Measurements from ENCODE around the gene ARHGAP45. TPM values are rescaled to one million over a fixed set of nuclear protein-coding genes. Genes with fewer than 3 reads are reported as not detected.
A peak's percentile ranks its signal among the peaks of the same experiment; 100 is the strongest.
"Not testable (repeated sequence)": the region's sequence is repeated elsewhere in the genome, so short reads cannot be mapped to it uniquely, and the experiment has no call there.

Gene ARHGAP45, protein sequence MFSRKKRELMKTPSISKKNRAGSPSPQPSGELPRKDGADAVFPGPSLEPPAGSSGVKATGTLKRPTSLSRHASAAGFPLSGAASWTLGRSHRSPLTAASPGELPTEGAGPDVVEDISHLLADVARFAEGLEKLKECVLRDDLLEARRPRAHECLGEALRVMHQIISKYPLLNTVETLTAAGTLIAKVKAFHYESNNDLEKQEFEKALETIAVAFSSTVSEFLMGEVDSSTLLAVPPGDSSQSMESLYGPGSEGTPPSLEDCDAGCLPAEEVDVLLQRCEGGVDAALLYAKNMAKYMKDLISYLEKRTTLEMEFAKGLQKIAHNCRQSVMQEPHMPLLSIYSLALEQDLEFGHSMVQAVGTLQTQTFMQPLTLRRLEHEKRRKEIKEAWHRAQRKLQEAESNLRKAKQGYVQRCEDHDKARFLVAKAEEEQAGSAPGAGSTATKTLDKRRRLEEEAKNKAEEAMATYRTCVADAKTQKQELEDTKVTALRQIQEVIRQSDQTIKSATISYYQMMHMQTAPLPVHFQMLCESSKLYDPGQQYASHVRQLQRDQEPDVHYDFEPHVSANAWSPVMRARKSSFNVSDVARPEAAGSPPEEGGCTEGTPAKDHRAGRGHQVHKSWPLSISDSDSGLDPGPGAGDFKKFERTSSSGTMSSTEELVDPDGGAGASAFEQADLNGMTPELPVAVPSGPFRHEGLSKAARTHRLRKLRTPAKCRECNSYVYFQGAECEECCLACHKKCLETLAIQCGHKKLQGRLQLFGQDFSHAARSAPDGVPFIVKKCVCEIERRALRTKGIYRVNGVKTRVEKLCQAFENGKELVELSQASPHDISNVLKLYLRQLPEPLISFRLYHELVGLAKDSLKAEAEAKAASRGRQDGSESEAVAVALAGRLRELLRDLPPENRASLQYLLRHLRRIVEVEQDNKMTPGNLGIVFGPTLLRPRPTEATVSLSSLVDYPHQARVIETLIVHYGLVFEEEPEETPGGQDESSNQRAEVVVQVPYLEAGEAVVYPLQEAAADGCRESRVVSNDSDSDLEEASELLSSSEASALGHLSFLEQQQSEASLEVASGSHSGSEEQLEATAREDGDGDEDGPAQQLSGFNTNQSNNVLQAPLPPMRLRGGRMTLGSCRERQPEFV
- total RNA-seq, result 217 TPM

DNA sequence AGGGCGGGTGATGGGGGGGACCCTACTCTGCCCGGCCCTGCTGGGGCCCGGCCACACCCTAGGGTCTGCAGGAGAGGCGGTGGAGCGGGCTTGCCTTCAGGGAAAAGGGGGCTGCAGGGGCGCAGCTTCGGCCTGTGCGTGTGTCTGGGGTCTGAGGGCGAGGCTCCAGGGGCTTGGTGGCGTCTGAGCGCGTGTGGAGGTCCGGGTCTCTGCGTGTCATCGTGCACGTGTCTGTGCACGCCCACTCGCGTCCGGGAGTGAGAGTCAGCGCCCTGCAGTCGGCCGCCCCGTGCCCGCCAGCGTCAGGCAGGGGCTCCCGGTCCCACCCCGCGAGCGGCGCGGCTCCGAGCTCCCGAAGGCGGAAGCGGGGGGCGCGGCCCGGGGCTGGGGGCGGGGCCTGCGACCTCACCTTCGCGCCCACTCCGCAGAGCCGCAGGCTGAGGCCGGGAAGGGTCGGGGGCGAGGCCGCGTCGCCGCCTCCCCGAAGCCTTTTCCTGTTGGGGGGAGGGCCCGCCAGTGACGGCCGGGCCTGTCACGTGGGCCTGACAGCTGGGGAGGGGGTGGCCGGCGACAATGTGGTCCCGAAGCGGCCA is at the start of gene ARHGAP45:
Gene ARHGAP45 (plus strand): TSS at position 420 of the 593 bp plus-strand sequence. CDS start 239 bp downstream, outside the sequence.
- peak; percentile 69 to 73 (median 69) for DNase-seq (ENCODE audit: low read depth in 2 of 3, low spot score in 2 of 3)

DNA sequence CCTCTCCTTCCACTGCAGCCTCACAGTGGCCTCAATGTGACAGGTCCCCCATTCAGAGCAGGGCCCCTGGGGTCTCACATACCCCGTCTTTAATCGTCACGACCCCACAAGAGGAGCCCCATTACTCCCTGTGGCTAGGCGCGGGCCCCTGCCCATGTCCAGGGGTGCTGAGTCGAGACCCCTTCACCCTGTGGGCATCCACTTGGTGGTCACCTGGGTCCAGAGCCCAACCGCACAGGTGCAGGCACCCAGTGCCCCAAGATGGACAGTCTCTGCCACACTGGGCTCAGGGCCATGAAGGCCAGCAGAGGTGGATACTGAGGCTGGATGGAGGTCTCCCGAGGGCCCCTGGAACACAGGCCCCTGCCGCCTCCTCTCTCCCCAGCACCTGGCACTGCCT is 49.1 kb upstream of the ARHGAP45 start:
- DNase-seq (ENCODE audit: low read depth in 2 of 3, low spot score in 2 of 3), result no peak

DNA sequence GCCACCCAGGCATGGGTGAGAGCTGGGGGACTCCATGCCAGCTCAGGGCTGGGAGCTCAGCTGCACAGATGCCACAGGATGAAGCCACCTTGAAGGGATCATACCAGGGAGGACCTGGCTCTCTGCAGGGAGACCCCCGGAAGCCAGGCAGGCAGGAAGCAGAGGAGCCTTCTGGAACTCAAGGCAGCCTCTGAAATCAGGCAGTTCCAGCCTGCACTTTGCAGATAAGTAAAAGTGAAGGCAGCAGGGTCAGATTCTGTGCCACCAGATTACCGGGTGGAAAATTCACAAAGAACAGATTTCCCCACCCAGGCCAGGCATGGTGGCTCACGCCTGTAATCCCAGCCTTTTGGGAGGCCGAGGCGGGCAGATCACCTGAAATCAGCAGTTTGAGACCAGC is 48.6 kb upstream of the ARHGAP45 start:
- no peak for DNase-seq (ENCODE audit: low read depth in 2 of 3, low spot score in 2 of 3)

DNA sequence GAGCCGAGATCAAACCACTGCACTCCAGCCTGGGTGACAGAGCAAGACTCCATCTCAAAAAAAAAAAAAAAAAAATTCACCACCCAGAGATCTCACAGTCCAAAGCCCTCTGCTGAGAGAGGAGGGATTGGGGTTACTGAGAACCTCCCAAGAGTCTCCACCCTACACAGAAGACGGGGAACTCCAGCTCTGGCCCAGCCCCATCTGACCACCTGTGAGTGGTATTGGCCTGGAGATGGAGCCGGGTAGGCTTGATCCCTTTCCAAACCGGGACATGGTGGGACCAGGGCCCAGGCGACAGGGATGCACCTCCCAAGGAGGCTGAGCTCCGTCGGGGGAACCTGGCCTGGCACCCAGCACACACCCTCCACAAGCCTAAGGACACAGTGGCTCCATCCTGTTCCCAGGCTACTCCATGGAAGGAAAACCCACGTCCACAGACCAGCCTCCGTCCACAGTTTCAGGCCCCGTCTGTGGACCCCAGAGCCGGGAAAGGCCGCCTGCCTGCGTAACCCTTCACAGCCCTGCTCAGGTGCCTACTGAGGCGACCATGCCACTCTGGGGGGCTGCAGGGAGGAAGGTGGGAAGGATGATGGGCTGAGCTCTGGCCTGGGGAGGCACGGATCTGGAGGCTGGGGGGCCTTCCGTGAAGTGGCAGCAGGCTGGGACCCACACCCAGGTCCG is 47.9 kb upstream of the ARHGAP45 start:
- no peak for DNase-seq (ENCODE audit: low read depth in 2 of 3, low spot score in 2 of 3)

DNA sequence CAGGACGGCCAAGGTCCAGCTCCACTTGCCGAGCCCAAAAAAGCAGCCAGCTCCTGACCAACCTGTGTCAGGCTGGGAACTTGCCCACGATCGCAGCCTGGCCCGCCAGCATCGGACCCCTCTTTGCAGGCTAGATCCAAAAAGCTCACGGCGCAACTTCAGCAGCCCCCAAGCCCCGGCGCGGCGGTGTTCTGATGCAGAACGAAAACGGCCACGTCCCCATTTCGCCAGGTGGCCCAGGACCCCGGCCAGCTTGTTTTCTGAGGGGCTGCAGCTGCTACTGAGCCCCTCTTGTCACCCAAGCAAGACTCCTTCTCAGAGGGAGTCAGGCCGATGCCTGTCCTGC is 47.4 kb upstream of the ARHGAP45 start:
- DNase-seq (ENCODE audit: low read depth in 2 of 3, low spot score in 2 of 3), result no peak

DNA sequence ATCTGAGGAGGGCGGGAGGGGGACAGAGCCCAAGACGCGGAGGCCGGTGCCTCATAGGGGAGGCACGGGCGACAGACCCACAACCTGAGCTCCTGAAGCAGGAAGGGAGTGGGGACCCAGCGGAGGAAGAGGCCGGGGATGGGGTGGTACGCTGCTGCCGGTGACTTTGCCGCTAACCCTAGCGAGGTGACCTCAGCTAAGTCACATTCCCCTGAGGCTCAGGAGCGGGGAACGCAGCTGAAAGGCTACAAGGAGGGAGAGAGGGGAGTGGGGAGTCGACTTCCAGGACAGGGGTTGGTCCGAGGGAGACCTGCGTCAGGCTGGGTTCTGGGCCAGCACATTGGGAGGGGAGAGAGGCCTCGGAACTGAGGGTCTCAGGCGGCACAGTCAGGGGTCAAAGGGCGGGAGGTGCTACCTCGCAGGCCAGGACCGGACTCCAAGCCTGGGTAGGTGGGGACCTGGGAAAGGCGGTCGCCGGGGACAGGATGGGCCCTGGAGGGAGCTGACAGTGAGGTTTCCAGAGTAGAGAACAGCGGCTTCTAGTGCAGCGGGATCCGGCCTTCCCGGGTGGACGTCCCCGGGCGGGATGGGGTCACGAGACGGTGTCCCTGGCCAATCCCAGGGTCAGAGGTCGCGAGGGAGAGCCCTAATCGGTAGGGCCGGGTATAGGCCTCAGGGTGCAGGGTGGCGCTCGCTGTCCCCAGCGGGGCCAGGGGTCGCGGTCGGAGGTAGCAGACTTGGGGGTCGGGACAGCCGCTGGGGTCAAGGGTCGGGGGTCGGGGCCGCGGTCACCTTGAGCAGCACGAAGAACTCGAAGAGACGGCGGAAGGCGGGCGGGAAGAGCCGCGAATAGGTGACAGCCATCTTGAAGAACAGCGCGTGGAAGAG is 46.7 kb upstream of the ARHGAP45 start:
- DNase-seq (ENCODE audit: low read depth in 2 of 3, low spot score in 2 of 3), result no peak

DNA sequence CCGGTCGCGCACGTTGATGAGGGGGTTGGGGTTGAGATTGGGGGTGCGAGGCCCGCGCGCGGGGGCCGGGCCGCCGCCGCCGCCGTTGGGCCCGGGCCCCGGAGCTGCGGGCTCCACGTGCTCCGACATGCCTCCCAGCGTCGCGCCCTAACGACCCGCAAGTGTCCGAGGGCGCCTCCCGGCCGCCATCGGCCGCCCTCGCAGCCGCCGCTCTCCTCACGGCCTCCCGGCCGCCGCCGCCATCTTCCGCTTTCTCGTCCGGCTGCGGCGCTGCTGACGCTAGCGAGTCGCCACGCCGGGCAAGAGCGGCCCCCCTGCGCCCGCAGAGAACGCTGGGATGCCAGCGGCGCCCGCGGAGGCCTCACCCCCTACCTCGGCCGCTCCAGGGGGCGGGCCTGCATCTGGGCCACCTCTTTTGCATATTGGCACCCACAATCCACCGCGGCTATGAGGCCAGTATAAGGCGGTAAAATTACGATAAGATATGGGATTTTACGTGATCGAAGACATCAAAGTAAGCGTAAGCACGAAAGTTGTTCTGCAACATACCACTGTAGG is 46.0 kb upstream of the ARHGAP45 start, which contains the start of gene TMEM259:
Gene TMEM259 (minus strand): TSS at position 256 of the 558 bp plus-strand sequence. CDS start 127 bp downstream, at position 129.
- DNase-seq (ENCODE audit: low read depth in 2 of 3, low spot score in 2 of 3), result peak; percentile 92 to 99 (median 97)

DNA sequence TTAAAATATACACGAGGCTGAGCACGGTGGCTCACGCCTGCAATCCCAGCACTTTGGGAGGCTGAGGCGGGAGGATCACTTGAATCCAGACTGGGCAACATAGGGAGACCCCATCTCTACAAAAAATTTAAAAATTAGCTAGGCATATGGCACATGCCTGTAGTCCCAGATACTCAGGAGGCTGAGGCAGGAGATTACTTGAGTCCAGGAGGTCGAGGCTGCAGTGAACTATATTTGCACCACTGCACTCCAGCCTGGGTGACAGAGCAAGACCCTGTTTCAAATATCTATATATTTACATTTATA is 43.1 kb upstream of the ARHGAP45 start:
- not testable (repeated sequence) for DNase-seq (ENCODE audit: low read depth in 2 of 3, low spot score in 2 of 3)

DNA sequence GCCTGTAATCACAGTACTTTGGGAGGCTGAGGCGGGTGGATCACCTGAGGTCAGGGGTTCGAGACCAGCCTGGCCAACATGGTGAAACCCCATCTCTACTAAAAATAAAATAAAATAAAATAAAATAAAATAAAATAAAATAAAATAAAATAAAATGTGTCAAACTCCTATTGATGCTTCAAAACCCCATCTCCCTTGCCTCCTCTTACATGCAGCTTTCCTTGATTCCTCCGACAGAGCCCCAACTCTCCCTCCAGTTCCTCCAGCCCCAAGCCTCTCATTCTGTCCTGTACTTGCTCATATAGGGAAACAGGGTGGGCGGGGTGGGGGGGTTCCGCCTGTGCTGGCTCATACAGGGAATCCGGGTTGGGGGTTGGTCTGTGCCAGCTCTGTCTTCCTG is 41.9 kb upstream of the ARHGAP45 start:
- not testable (repeated sequence) for DNase-seq (ENCODE audit: low read depth in 2 of 3, low spot score in 2 of 3)

DNA sequence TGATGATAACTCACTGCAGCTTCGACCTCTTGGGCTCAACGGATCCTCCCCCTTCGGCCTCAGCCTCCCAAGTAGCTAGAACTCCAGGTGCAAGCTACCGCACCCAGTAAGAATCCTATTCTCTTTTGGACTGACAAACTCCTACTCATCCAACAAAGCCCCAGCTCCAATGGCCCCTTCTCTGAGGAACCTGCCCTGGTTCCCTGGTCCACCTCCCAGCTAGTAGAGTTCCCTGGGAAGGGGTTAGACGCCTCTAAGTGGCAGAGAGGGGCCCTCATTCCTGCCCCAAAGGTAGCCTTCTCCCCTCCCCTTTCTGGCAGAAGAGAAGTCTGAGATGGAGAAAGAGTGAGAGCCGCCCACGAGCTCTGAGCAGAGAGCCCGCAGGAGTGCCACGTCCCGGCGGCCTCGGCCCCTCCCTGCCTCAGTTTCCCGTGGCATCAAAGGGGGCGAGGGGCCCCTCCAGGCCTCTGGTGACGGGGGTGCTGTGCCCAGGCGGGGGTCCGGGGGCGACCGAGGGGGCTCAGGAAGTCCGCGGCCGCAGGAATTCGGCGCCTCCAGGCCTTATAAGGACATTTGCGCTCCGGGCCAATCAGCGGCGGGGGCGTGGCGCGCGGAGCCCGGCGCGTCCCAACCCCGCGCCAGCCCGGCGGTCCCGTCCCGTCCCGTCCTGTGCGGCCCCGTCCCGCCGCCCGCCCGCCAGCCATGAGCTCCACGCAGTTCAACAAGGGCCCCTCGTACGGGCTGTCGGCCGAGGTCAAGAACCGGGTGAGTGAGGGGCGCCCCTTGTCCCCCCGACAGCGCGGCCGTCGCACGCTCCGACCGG is 40.8 kb upstream of the ARHGAP45 start, which contains the start of gene CNN2:
Gene CNN2 (plus strand): TSS at position 649 of the 823 bp plus-strand sequence. CDS start 54 bp downstream, at position 703.
- DNase-seq (ENCODE audit: low read depth in 2 of 3, low spot score in 2 of 3), result peak in 2 of 3 donors; percentile 59 to 62

DNA sequence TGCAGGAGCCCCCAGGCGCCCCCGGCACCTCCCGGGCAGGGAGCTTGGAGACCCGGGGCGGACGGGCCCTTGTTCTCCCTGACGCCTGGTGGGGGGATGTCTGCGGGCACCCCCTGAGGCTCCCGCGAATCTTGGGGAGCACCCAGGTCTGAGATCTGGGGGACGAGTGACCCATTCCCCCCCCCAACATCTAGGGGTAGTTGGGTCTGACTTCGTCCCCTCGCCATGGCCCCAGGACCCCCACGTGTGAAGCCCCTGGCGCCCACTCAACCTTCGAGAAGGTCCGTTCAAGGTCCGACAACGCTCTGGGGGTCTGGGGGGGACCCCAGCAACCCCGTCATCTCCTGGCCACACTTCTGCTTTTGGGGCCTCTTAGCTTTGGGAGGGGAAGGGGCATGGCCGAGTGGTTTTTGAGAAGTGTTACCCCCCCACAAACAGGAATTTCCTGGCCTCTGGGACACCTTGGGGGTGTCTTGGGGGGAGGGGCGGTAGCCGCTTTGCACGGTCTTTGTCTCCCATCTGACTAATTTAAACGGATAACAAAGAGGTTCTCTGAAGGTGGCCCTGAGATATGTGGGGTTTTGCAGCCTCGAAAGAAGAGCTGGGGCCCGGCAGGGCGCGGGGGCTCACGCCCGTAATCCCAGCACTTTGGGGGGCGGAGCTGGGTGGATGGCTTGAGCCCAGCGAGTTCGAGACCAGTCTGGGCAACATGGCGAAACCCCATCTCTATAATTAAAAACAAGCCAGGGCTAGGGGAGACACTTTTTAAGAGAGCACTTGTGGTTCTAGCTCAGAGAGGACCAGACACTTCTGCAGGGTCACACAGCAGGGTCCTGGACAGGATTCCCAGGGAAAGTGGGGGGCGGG is 40.0 kb upstream of the ARHGAP45 start:
- peak in 2 of 3 donors; percentile 54 to 64 for DNase-seq (ENCODE audit: low read depth in 2 of 3, low spot score in 2 of 3)

DNA sequence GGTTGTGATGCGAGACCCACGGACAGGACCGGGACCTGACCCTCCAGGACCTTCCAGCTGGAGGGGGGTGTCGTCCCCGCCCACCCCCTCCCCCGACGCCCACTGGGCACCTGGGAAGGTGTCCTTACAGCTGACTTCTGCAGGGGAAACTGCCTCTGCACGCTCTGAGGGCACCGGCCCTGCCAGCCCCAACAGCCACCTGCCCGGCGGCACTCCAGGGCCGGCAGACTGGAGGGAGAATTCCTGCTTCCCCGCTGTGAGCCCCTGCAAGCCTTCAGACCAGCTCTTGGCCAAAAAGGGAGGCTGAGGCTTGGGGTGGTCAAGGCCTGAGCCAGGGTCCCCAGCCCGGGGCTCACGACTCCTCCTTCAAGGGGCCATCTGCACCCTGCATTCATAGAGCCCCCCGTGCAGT is 39.3 kb upstream of the ARHGAP45 start:
- no peak for DNase-seq (ENCODE audit: low read depth in 2 of 3, low spot score in 2 of 3)

DNA sequence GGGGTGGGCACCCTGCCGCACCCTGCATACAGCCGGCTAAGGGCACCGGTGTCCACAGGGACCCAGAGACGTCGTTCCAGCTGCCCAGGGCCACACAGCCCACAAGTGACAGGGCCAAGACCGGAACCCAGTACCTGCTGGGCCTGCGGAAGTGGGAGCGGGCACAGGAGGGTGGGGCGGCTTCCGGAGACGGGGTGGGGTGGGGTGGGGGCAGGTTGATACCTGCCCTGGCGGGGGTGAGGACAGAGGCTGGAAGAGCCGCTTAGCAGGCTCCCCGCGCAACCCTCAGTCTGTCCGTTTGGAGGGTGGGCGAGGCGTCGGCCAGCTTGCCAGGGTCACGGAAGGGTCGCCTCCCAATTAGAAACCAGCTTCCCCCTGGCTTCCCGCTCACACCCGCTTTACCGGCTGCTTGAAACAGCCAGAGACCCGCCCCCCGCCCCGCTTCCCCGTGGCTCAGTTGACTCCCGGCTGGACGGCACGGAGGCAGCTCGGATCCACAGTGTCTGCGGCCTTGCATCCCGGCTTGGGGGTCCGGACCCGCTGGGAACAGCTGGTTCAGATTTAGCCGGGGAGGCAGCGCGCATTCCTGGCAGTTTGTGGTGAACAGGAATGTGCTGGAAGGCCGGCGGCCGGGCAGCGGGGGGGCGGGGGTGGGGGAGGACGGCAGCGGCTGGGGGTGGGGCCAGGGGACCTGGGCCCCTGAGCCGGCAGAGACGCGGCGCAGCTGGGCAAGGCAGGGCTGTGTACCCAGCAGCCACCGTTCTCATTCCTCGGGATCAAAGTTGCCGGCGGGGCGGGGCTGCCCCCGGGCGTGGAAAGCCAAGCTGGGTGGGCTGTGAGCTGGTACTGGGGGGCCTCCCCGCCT is 38.7 kb upstream of the ARHGAP45 start:
- DNase-seq (ENCODE audit: low read depth in 2 of 3, low spot score in 2 of 3), result no peak

DNA sequence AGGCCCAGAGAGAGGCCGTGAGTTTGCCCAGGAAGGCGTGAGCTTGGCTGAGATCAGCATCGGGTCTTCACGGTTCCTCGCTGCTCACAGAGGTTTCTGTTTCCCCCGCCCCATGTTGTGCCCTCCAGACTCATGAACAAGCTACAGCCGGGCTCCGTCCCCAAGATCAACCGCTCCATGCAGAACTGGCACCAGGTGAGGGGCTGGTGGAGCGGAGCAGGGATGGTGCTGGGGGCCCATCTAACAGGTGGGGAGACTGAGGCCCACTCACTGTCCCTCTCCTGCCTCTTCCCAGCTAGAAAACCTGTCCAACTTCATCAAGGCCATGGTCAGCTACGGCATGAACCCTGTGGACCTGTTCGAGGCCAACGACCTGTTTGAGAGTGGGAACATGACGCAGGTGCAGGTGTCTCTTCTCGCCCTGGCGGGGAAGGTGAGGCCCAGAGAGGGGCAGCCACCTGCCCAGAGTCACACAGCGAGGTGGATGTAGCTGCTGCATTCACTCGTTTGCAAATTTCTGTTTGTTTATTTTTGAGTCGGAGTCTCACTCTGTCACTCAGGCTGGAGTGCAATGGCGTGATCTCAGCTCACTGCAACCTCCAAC is 34.6 kb upstream of the ARHGAP45 start:
- no peak for DNase-seq (ENCODE audit: low read depth in 2 of 3, low spot score in 2 of 3)

DNA sequence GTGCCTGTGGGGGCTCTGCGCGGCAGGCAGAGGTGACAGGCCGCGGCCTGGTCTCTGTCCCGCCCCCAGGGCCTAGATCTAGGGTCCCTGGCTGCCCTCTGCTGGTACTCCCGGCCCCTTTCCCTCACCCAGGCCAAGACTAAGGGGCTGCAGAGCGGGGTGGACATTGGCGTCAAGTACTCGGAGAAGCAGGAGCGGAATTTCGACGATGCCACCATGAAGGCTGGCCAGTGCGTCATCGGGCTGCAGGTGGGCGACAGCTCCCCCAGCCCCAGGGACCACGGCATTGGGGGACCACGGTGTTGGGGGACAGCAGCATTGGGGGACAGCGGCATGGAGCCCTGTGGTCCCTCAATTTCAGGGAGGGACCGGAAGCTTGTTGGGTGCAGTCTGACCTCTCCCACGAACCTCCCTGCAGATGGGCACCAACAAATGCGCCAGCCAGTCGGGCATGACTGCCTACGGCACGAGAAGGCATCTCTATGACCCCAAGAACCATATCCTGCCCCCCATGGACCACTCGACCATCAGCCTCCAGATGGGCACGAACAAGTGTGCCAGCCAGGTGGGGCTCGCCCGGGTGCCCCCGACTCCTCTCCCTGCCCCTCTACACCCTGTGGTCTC is 30.9 kb upstream of the ARHGAP45 start:
- no peak for DNase-seq (ENCODE audit: low read depth in 2 of 3, low spot score in 2 of 3)
